OCI-LY7 (cell line): ENCODE data around the gene MSL1. TPM values are rescaled to one million over a fixed set of nuclear protein-coding genes. Genes with fewer than 3 reads are reported as not detected.

Experiments
- BruUV-seq: library from RNA; stranded (reverse); fragments of 400-500 nt; replicated peaks from 2 replicates; lab custom pipeline; 2021; lab: Mats Ljungman, UMichigan
- CTCF ChIA-PET: fragments of 300-600 bp; sonication (Branson Sonifier 250); formaldehyde crosslinking; loops from one replicate; lab custom pipeline; 2022; ENCODE audit warnings: antibody characterized with exemption; ENCODE audit not compliant: unreplicated experiment; lab: Charles Lee
- POLR2A ChIA-PET: fragments of 300-600 bp; sonication (Branson Sonifier 250); formaldehyde crosslinking; loops from one replicate; lab custom pipeline; 2022; ENCODE audit warnings: antibody characterized with exemption; lab: Charles Lee
- DNase-seq: peaks from one replicate; pipeline ENCODE4 v3.0.0-alpha.2; 2015; ENCODE audit warnings: low spot score
- H2AFZ ChIP-seq: fragments of 200-600 bp; sonication (generic), shearing (Covaris generic); 2 replicates; pipeline ENCODE4 v1.6.1; 2014; ENCODE audit warnings: mild to moderate bottlenecking, antibody characterized with exemption, low read length, moderate library complexity
- H3K27ac ChIP-seq: fragments of 200-600 bp; sonication (generic); 2 replicates; pipeline ENCODE4 v1.5.1; 2014; ENCODE audit warnings: mixed run types, low read depth, mild to moderate bottlenecking, moderate library complexity, low read length, inconsistent platforms; ENCODE audit not compliant: poor library complexity, severe bottlenecking
- H3K36me3 ChIP-seq: fragments of 200-600 bp; sonication (generic); 2 replicates; pipeline ENCODE4 v1.6.1; 2014; ENCODE audit warnings: mild to moderate bottlenecking, antibody characterized with exemption, low read length, moderate library complexity, mixed read lengths; ENCODE audit not compliant: insufficient read depth
- H3K4me1 ChIP-seq: fragments of 200-600 bp; sonication (generic); 2 replicates; pipeline ENCODE4 v1.5.1; 2014; ENCODE audit warnings: mild to moderate bottlenecking, low read length; ENCODE audit not compliant: insufficient read depth, poor library complexity, severe bottlenecking
- H3K4me2 ChIP-seq: fragments of 200-600 bp; sonication (generic); 2 replicates; pipeline ENCODE4 v1.6.1; 2014; ENCODE audit warnings: mild to moderate bottlenecking, low read length
- H3K4me3 ChIP-seq: fragments of 200-600 bp; sonication (generic); 2 replicates; pipeline ENCODE4 v1.5.1; 2014; ENCODE audit warnings: mild to moderate bottlenecking, low read depth, low read length; ENCODE audit not compliant: poor library complexity, severe bottlenecking
- H3K79me2 ChIP-seq: fragments of 200-600 bp; sonication (generic); 2 replicates; pipeline ENCODE4 v1.6.1; 2016; ENCODE audit warnings: low read depth, mild to moderate bottlenecking, low read length, moderate library complexity, mixed read lengths; ENCODE audit not compliant: insufficient read depth
- H3K9me2 ChIP-seq: fragments of 200-600 bp; sonication (generic); 2 replicates; pipeline ENCODE4 v1.6.1; 2016; ENCODE audit warnings: mild to moderate bottlenecking, low read length, mixed read lengths; ENCODE audit not compliant: insufficient read depth
- H3K9me3 ChIP-seq: fragments of 200-600 bp; sonication (generic); 2 replicates; pipeline ENCODE4 v1.6.1; 2014; ENCODE audit warnings: mild to moderate bottlenecking, mixed run types, low read length, mixed read lengths
- H4K20me1 ChIP-seq: fragments of 200-600 bp; sonication (generic); 2 replicates; pipeline ENCODE4 v1.6.1; 2014; ENCODE audit warnings: mild to moderate bottlenecking, antibody characterized with exemption, low read length, moderate library complexity, mixed read lengths; ENCODE audit not compliant: insufficient read depth
- EZH2phosphoT487 ChIP-seq: fragments of 200-600 bp; sonication (generic); IDR thresholded peaks from 2 replicates; pipeline ENCODE4 v1.6.1; 2018; ENCODE audit warnings: low read depth, borderline replicate concordance, mild to moderate bottlenecking, mixed run types, antibody characterized with exemption, low read length, moderate library complexity, mixed read lengths
- intact Hi-C: fragments of 100-400 bp; cut with micrococcal nuclease; formaldehyde crosslinking; loops from one replicate; pipeline ENCODE4 v1.10.0; 2022; ENCODE audit not compliant: unreplicated experiment
- total RNA-seq, 2 experiments: library from RNA; depleted of rRNA in 1 of 2; stranded (reverse); fragments of >200 nt in 1 of 2; shearing (Covaris generic) in 1 of 2; gene quantifications; 2 replicates each; pipeline ENCODE4 v1.2.3, GENCODE V29; 2014 to 2022
- TF ChIP-seq, protein P1 (sequence below): fragments of 200-600 bp; sonication (generic); conservative IDR thresholded peaks from 2 replicates; pipeline ENCODE4 v1.5.1; 2014; ENCODE audit warnings: mild to moderate bottlenecking, antibody characterized with exemption, low read length, moderate library complexity, mixed read lengths

Gene MSL1
- total RNA-seq, 2 experiments from 2014 or later: 95.4 to 97.2 TPM

DNA sequence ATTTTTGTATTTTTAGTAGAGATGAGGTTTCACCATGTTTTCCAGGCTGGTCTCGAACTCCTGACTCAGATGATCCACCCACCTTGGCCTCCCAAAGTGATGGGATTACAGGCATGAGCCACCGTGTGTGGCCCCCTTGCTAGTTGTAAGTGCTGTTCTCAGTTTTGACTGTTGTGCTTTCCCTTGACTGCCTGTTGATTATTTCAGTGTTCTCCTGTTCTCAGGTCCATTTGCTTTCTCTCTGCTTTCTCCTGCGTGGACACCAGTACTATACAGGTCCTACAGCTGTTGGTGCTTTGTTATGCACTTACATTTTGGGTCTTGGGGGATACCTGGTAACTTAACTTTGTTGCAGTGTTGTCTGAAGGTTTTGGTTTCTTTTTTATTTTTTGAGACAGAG, 26.8 kb downstream of the MSL1 start:
- no peak for DNase-seq
- H3K4me1 ChIP-seq: no peaks in the 10 kb centered on the region
- no peaks in the 10 kb centered on the region for H3K9me2 ChIP-seq
- TF ChIP-seq EZH2phosphoT487: no peak
- TF ChIP-seq, protein P1, sequence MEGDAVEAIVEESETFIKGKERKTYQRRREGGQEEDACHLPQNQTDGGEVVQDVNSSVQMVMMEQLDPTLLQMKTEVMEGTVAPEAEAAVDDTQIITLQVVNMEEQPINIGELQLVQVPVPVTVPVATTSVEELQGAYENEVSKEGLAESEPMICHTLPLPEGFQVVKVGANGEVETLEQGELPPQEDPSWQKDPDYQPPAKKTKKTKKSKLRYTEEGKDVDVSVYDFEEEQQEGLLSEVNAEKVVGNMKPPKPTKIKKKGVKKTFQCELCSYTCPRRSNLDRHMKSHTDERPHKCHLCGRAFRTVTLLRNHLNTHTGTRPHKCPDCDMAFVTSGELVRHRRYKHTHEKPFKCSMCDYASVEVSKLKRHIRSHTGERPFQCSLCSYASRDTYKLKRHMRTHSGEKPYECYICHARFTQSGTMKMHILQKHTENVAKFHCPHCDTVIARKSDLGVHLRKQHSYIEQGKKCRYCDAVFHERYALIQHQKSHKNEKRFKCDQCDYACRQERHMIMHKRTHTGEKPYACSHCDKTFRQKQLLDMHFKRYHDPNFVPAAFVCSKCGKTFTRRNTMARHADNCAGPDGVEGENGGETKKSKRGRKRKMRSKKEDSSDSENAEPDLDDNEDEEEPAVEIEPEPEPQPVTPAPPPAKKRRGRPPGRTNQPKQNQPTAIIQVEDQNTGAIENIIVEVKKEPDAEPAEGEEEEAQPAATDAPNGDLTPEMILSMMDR: no peak
- intact Hi-C loops: no loop called here
- H2AFZ ChIP-seq: no peak overlapping the region
- no peak overlapping the region for H3K4me2 ChIP-seq
- H3K36me3 ChIP-seq: peaks cover 93% of the 10 kb centered on the region
- no peaks in the 10 kb centered on the region for H4K20me1 ChIP-seq
- H3K27ac ChIP-seq: no peak overlapping the region
- ChIA-PET CTCF (no interaction called here), POLR2A (interaction anchor here (0.6 kb wide), 1 partner anchor 16 kb away, joined by 5 read pairs; no protein-coding TSS in a partner anchor)
- H3K79me2 ChIP-seq: peaks cover 33% of the 10 kb centered on the region; the same call in 1 of the 2 replicates
- no TSS peak for BruUV-seq
- no peak overlapping the region for H3K4me3 ChIP-seq
- no peaks in the 10 kb centered on the region for H3K9me3 ChIP-seq

DNA sequence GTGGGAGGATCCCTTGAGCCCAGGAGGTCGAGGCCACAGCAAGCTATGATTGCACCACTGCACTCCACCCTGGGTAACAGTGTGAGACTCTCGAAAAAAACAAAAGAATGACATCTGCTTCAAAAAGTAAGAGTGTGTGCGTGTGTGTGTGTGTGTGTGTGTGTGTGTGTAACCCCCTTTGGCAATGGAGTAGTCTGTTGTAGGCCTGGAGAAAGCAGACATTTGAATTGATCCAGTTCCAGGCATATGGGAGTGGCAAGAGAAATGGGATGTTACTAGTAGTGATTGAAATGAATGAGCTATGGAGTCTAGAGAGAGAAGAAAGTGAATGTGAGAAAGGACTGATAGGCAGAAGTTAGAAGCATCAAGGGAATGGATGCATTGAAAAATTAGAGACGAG, 28.5 kb downstream of the MSL1 start:
- H3K4me1 ChIP-seq: no peaks in the 10 kb centered on the region
- H3K4me2 ChIP-seq: no peak overlapping the region
- DNase-seq: no peak
- no peak overlapping the region for H3K27ac ChIP-seq
- H2AFZ ChIP-seq: no peak overlapping the region
- H3K9me2 ChIP-seq: no peaks in the 10 kb centered on the region
- peaks cover 97% of the 10 kb centered on the region for H3K36me3 ChIP-seq
- TF ChIP-seq, protein P1: no peak
- no peak for TF ChIP-seq EZH2phosphoT487
- intact Hi-C loops: no loop called here
- POLR2A ChIA-PET: interaction anchor here (0.6 kb wide), 1 partner anchor 610 kb away, joined by 3 read pairs; no protein-coding TSS in a partner anchor
- no peaks in the 10 kb centered on the region for H4K20me1 ChIP-seq
- CTCF ChIA-PET: no interaction called here
- no TSS peak for BruUV-seq
- H3K9me3 ChIP-seq: no peaks in the 10 kb centered on the region
- peaks cover 44% of the 10 kb centered on the region; the same call in 1 of the 2 replicates for H3K79me2 ChIP-seq
- no peak overlapping the region for H3K4me3 ChIP-seq

DNA sequence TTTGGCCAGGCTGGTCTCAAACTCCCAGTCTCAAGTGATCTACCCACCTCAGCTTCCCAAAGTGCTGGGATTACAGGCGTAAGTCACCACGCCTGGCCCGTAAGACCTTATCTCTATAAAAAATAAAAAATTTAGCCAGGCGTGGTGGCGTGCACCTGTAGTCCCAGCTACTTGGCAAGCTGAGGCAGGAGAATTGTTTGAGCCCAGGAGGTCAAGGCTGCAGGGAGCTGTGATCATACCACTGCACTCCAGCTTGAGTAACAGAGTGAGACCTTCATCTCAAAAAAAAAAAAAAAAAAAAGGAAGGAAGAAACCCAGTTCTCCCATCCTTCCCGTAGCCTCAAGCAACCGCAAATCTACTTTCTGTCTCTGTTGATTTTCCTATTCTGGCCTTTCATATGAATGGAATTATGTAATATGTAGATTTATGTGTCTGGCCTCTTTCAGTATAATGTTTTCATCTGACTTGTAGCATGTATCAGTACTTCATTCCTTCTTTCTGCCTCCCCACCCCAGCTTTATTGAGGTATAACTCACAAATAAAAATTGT, 29.7 kb downstream of the MSL1 start:
- ChIA-PET CTCF (no interaction called here), POLR2A (interaction anchor here (1.1 to 1.3 kb wide), 2 partner anchors 11 to 25 kb away, joined by 4 to 7 read pairs; partner anchors contain the start of gene CASC3)
- Histone ChIP-seq H3K79me2 (peaks cover 45% of the 10 kb centered on the region; the same call in 1 of the 2 replicates), H3K9me2 (no peaks in the 10 kb centered on the region), H3K36me3 (peaks cover 98% of the 10 kb centered on the region), H2AFZ (no peak overlapping the region), H3K9me3 (no peaks in the 10 kb centered on the region), H4K20me1 (no peaks in the 10 kb centered on the region), H3K4me2 (no peak overlapping the region), H3K4me3 (no peak overlapping the region), H3K4me1 (no peaks in the 10 kb centered on the region), H3K27ac (no peak overlapping the region)
- DNase-seq: no peak
- intact Hi-C loops: no loop called here
- TF ChIP-seq EZH2phosphoT487: no peak
- TF ChIP-seq, protein P1: no peak
- BruUV-seq: no TSS peak
